ENCODE measurements around the gene NOX5. TPM values are rescaled to one million over a fixed set of nuclear protein-coding genes. Genes with fewer than 3 reads are reported as not detected.

NOX5 gene
- total and polyA plus RNA-seq, 2 of the 13 experiments (the other 11 are each of a cell fraction or from before 2014, with no cell fraction given): not detected

GRCh38 chr15:68992696-68993095, 21.8 kb upstream of the NOX5 start (continued):
- TF ChIP-seq, protein P1, sequence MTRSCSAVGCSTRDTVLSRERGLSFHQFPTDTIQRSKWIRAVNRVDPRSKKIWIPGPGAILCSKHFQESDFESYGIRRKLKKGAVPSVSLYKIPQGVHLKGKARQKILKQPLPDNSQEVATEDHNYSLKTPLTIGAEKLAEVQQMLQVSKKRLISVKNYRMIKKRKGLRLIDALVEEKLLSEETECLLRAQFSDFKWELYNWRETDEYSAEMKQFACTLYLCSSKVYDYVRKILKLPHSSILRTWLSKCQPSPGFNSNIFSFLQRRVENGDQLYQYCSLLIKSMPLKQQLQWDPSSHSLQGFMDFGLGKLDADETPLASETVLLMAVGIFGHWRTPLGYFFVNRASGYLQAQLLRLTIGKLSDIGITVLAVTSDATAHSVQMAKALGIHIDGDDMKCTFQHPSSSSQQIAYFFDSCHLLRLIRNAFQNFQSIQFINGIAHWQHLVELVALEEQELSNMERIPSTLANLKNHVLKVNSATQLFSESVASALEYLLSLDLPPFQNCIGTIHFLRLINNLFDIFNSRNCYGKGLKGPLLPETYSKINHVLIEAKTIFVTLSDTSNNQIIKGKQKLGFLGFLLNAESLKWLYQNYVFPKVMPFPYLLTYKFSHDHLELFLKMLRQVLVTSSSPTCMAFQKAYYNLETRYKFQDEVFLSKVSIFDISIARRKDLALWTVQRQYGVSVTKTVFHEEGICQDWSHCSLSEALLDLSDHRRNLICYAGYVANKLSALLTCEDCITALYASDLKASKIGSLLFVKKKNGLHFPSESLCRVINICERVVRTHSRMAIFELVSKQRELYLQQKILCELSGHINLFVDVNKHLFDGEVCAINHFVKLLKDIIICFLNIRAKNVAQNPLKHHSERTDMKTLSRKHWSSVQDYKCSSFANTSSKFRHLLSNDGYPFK (CRISPR knock-in tag; IDR thresholded peaks at IDR 0.05; ENCODE audit: borderline replicate concordance): no peak
- no peak for TF ChIP-seq PHF21A (CRISPR knock-in tag; IDR thresholded peaks at IDR 0.05)
- no peak for TF ChIP-seq SP2 (CRISPR knock-in tag; IDR thresholded peaks at IDR 0.05)
- no peak for TF ChIP-seq RFX1 (IDR thresholded peaks at IDR 0.05)
- no peak for TF ChIP-seq ZNF543 (CRISPR knock-in tag; IDR thresholded peaks at IDR 0.05)
- TF ChIP-seq BRF2 (CRISPR knock-in tag; IDR thresholded peaks at IDR 0.05): no peak
- no peak for TF ChIP-seq CBX1 (IDR thresholded peaks at IDR 0.05; ENCODE audit: low read depth)
- TF ChIP-seq KDM5B (CRISPR knock-in tag; IDR thresholded peaks at IDR 0.05; ENCODE audit: borderline replicate concordance): no peak
- TF ChIP-seq THAP11 (CRISPR knock-in tag; IDR thresholded peaks at IDR 0.05): no peak
- TF ChIP-seq TCF7L2 (IDR thresholded peaks at IDR 0.05; ENCODE audit: low read depth, low read length): no peak
- TF ChIP-seq USF2 (IDR thresholded peaks at IDR 0.05; ENCODE audit: low read depth, low read length): no peak
- TF ChIP-seq USF2 (CRISPR knock-in tag; IDR thresholded peaks at IDR 0.05; ENCODE audit: borderline replicate concordance): no peak
- TF ChIP-seq ETV5 (CRISPR knock-in tag; IDR thresholded peaks at IDR 0.05; ENCODE audit: borderline replicate concordance): no peak
- no peak for TF ChIP-seq ZNF629 (CRISPR knock-in tag; conservative IDR thresholded peaks at IDR 0.05)
- TF ChIP-seq TCF7 (IDR thresholded peaks at IDR 0.05; ENCODE audit: low read depth): no peak
